ENCODE measurements around the gene GAD2.
"Not testable (repeated sequence)": the region's sequence is repeated elsewhere in the genome, so short reads cannot be mapped to it uniquely, and the experiment has no call there.

GAD2 gene

DNA sequence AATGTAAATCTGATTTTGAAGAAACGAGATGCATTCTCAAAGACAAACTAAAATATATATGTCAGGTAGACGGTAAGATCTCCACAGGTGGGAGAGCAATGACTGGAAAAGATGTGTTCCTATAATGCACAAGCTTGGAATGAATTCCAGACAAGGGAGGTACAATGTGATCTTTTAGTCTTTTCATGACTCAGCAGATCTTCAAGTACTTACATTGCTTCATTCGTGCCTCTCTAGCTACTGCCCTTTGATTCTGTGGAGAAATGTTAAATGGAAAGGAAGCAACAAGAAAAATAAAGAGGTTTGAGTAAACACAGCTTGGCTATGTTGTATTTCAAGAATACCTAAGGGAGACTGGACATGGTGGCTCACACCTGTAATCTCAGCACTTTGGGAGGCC, 106.6 kb downstream of the GAD2 start:
- DNase-seq: no peak

GRCh38 chr10:26326851-26327250, 110.3 kb downstream of the GAD2 start:
- no peak for DNase-seq

DNA sequence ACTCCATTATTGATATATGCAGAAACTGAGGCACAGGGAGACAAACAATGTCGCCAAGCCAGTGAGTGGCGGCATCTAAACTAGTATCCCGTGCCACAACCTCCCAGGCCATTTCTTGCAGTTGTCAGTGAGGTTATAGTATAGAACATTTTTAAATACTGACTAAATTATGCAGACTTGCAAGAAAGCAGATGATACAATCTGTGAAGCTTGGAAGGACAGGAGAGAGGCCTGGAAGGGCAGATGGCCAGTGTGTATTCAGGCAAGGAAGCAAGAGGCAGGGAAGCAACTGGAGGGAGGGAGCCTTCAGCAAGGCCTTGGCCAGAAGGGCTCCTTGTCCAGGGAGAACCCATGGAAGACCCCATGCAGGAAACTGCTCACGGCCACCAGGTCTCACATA, 111.2 kb downstream of the GAD2 start:
- no peak for DNase-seq

DNA sequence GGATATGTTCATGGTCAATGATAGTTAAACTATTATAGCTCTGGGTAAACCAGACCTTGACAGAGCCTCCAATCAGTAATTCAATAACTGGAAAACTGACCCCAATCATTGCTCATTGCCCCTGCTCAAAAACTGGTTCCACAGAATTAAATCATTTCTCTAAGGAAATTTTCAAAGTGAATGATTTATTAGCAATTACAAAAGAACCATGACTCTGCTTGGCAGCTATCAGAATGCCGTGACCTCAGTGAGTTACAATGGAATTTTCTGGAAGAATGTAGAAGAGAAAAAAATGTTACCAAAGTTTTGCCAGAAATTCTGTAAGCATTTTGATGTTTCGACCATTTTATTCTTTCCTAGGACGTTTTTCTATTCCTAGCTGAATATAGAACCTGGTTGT, 114.8 kb downstream of the GAD2 start:
- DNase-seq: no peak

- no peak for DNase-seq
Measured at GRCh38 chr10:26334232-26334931, 117.8 kb downstream of the GAD2 start.

DNA sequence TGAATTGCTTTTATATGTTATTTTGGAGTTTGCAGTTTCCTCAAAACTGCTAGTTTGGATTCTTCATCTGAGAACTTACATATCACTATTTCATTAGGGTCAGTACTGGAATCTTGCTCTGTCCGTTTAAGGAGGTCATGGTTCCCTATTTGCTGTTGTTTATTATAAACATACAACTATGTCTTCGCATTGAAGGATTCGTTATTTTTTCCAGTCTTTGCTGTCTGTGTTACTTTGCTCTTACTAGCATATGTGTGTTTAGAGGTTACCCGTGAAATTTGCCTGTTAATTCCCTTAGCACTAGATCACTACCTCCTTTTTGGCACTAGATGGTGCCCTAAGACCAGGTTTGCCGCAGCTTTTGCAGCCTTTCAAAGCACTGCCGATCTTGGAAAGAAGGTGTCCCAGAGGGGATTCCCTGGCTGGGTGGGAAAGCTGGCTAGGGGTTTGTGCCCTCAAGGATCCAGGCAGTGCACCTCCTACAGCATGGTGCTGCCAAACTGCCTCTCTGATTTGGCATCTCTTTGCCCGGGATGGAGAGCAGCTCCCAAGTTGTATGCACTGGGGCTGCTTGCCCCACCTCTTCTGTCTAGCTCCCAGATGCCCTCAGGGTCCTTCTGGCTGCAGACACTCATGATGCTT, 118.5 kb downstream of the GAD2 start:
- peak; percentile 68 for DNase-seq

DNA sequence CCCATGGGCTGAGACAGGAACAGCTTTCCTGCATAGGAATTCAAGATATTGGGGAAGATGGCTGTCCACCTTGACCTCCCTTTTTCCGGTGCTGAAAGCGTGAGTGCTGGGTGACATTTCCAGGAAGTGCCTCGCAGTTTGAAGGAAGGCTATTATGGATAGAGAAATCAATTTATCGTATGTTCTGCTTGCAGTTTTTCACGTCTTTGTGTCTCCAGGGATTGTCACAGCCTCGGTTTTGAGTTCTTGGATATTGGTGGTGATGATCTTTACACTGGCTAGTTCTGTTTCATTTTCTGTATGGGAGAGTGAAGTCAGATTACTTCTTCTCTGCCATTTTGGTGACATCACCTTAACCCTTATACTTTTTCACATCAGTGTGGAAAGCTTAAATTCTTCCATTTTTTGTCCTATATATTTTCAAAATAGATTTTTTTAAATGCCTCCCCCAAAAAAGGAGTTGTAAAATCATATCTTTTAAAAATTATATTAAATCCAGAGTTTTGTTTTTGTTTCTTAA, 119.1 kb downstream of the GAD2 start:
- no peak for DNase-seq

DNA sequence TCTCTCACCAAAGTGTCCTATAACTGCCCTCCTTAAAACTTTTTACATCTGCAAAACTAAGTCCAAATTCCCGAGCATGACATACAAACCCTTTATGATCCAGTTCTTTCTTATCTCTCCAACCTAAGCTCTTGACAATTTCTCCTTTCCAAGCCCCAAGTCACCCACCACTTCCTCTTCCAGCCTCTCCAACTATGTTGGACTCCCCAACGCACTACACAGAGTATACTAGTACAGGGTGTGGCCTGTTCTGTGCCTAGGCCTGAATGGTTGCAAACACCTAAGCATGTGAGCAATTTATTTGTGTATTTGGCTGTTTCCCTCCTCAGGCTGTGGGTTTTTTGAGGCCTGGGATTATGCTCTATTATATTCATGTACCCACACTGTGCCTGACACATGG, 120.4 kb downstream of the GAD2 start:
- no peak for DNase-seq

DNA sequence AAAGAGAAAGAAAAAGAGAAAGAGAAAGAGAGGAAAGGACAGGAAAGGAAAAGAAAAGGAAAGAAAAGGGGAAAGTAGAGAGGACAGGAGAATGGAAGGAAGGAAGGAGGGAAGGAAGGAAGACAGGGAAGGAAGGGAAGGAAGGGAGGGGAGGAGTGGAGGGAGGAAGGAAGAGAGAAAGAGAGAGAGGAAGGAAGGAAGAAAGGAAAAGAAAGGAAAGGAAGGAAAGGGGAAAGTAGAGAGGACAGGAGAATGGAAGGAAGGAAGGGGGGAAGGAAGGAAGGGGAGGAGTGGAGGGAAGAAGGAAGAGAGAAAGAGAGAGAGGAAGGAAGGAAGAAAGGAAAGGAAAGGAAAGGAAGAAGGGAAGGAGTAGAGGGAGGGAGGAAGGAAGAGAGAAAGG, 125.1 kb downstream of the GAD2 start:
- DNase-seq: no peak

- DNase-seq: not testable (repeated sequence)
Measured at GRCh38 chr10:26348821-26349417, 132.3 kb downstream of the GAD2 start.
